Sigmoid colon (tissue), 4 donors: ENCODE measurements around the gene TSPAN32.

Experiments used
- CTCF ChIP-seq, 4 experiments: fragments of 450-650 bp in 3 of 4; fragments of 200-600 bp in 1 of 4; IDR thresholded peaks; one replicate each; pipeline ENCODE4 v1.5.1; 2016 to 2019; ENCODE audit warnings: antibody characterized with exemption in 4 of 4, mild to moderate bottlenecking in 3 of 4, moderate library complexity in 2 of 4
- EP300 ChIP-seq, 4 donors: sonication (generic); formaldehyde crosslinking; IDR thresholded peaks; one replicate each; pipeline ENCODE4 v1.6.1; 2017; ENCODE audit warnings: antibody characterized with exemption in 4 of 4
- POLR2A ChIP-seq, 2 donors: fragments of 450-650 bp; IDR thresholded peaks; one replicate each; pipeline ENCODE4 v1.6.1; 2016; ENCODE audit warnings: antibody characterized with exemption in 2 of 2, mild to moderate bottlenecking in 2 of 2, moderate library complexity in 2 of 2
- POLR2AphosphoS5 ChIP-seq, 4 donors: sonication (generic); formaldehyde crosslinking; IDR thresholded peaks; one replicate each; pipeline ENCODE4 v1.6.1; 2017; ENCODE audit warnings: antibody characterized with exemption in 4 of 4

GRCh38 chr11:2273311-2273710 is 28.5 kb upstream of the TSPAN32 start:
- no peak for TF ChIP-seq CTCF (IDR thresholded peaks at IDR 0.05)
- no peak for TF ChIP-seq POLR2A (IDR thresholded peaks at IDR 0.05)
- no peak for TF ChIP-seq EP300 (IDR thresholded peaks at IDR 0.05)
- TF ChIP-seq POLR2AphosphoS5 (IDR thresholded peaks at IDR 0.05): no peak
